HCT116 (cell line): ENCODE results near the gene ESRRB. TPM values are rescaled to one million over a fixed set of nuclear protein-coding genes. Genes with fewer than 3 reads are reported as not detected.

ENCODE experiments used
- ATAC-seq: fragments of 200-7000 bp; cut with Tn5 transposase; 2 replicates; pipeline ENCODE4 v1.9.1; 2020; ENCODE audit warnings: mild to moderate bottlenecking, moderate library complexity
- BruUV-seq: library from RNA; stranded (reverse); fragments of 400-500 nt; replicated peaks from 2 replicates; lab custom pipeline; 2021; lab: Mats Ljungman, UMichigan
- CTCF ChIA-PET: fragments of 300-600 bp; sonication (Branson Sonifier 250); formaldehyde crosslinking; loops from one replicate; lab custom pipeline; 2021; ENCODE audit warnings: antibody characterized with exemption; lab: Charles Lee
- POLR2A ChIA-PET: fragments of 300-600, 350-600 bp; sonication (Branson Sonifier 250); formaldehyde crosslinking; loops from one replicate; lab custom pipeline; 2021; ENCODE audit warnings: antibody characterized with exemption; lab: Charles Lee
- RAD21 ChIA-PET, 2 experiments: fragments of 300-600 bp; sonication (Branson Sonifier 250); formaldehyde crosslinking; loops; one replicate each; lab custom pipeline; 2023; ENCODE audit warnings: low total read pairs in 2 of 2; ENCODE audit not compliant: uncharacterized antibody in 2 of 2, unreplicated experiment in 2 of 2, low non-redundant PET in 1 of 2; lab: Charles Lee
- DNase-seq: peaks from one replicate; pipeline ENCODE4 v3.0.0-alpha.2; 2010; ENCODE audit warnings: low read depth, low spot score
- H2AFZ ChIP-seq: fragments of 200-600 bp; shearing (Covaris generic), sonication (generic); 2 replicates; pipeline ENCODE4 v1.6.1; 2017; ENCODE audit warnings: low read depth, mixed run types, mixed read lengths, antibody characterized with exemption, low read length; ENCODE audit not compliant: poor library complexity, severe bottlenecking
- H3K27ac ChIP-seq: 2 replicates; pipeline ENCODE4 v1.5.1; 2012; ENCODE audit warnings: low read depth, low read length
- H3K27me3 ChIP-seq: fragments of 200-600 bp; sonication (generic); 2 replicates; pipeline ENCODE4 v1.6.1; 2016; ENCODE audit warnings: mixed run types, low read length, mixed read lengths; ENCODE audit not compliant: insufficient read depth
- H3K36me3 ChIP-seq, 2 experiments: fragments of 200-500 bp in 1 of 2; fragments of 200-600 bp in 1 of 2; sonication (Bioruptor generic) in 1 of 2; sonication (generic) in 1 of 2; 2 replicates each; pipeline versions ENCODE4 v1.5.1 to v1.6.1; 2014 to 2016; ENCODE audit warnings: low read length in 2 of 2, inconsistent platforms in 1 of 2, mixed read lengths in 1 of 2, mixed run types in 1 of 2; ENCODE audit not compliant: insufficient read depth in 2 of 2, control insufficient read depth in 1 of 2
- H3K4me1 ChIP-seq, 2 experiments: fragments of 200-600 bp in 1 of 2; sonication (generic) in 1 of 2; 2 replicates each; pipeline versions ENCODE4 v1.5.1 to v1.6.1; 2012 to 2017; ENCODE audit warnings: low read length in 2 of 2, inconsistent platforms in 1 of 2, mild to moderate bottlenecking in 1 of 2, mixed read lengths in 1 of 2, mixed run types in 1 of 2, moderate library complexity in 1 of 2; ENCODE audit not compliant: insufficient read depth in 2 of 2, control insufficient read depth in 1 of 2
- H3K4me2 ChIP-seq: fragments of 200-600 bp; sonication (generic); 2 replicates; pipeline ENCODE4 v1.6.1; 2017; ENCODE audit warnings: mixed run types, low read length, mixed read lengths
- H3K4me3 ChIP-seq, 2 experiments: fragments of 200-600 bp in 1 of 2; sonication (generic) in 1 of 2; replicated peaks in 1 of 2; 2 replicates each; pipeline ENCODE4 v1.5.1; 2011 to 2016; ENCODE audit warnings: low read length in 2 of 2, control low read depth in 1 of 2, low read depth in 1 of 2, mild to moderate bottlenecking in 1 of 2, mixed read lengths in 1 of 2, mixed run types in 1 of 2
- H3K79me2 ChIP-seq: fragments of 200-600 bp; sonication (generic); 2 replicates; pipeline ENCODE4 v1.6.1; 2017; ENCODE audit warnings: mild to moderate bottlenecking, mixed run types, low read length, moderate library complexity, mixed read lengths; ENCODE audit not compliant: insufficient read depth
- H3K9ac ChIP-seq: fragments of 200-600 bp; sonication (generic); 2 replicates; pipeline ENCODE4 v1.6.1; 2016; ENCODE audit warnings: low read length, mixed read lengths
- H3K9me2 ChIP-seq: fragments of 200-600 bp; sonication (generic), shearing (Covaris generic); 2 replicates; pipeline ENCODE4 v1.6.1; 2017; ENCODE audit warnings: mixed run types, mild to moderate bottlenecking, moderate library complexity; ENCODE audit not compliant: insufficient read depth
- H3K9me3 ChIP-seq, 2 experiments: fragments of 200-500 bp in 1 of 2; fragments of 200-600 bp in 1 of 2; sonication (Bioruptor generic) in 1 of 2; sonication (generic) in 1 of 2; 2 replicates each; pipeline ENCODE4 v1.6.1; 2014 to 2017; ENCODE audit warnings: low read length in 2 of 2, mixed read lengths in 2 of 2, inconsistent platforms in 1 of 2, low read depth in 1 of 2, mild to moderate bottlenecking in 1 of 2, mixed run types in 1 of 2, moderate library complexity in 1 of 2; ENCODE audit not compliant: control insufficient read depth in 1 of 2, insufficient read depth in 1 of 2
- H4K20me1 ChIP-seq: fragments of 200-600 bp; sonication (generic), shearing (Covaris generic); 2 replicates; pipeline ENCODE4 v1.6.1; 2017; ENCODE audit warnings: mixed run types, mild to moderate bottlenecking, moderate library complexity; ENCODE audit not compliant: insufficient read depth
- CBX3 ChIP-seq: IDR thresholded peaks from 2 replicates; pipeline ENCODE4 v1.6.1; 2012; ENCODE audit warnings: low read depth
- CEBPB ChIP-seq: IDR thresholded peaks from 2 replicates; pipeline ENCODE4 v1.6.1; 2012; ENCODE audit warnings: low read depth
- REST ChIP-seq: IDR thresholded peaks from 2 replicates; pipeline ENCODE4 v1.6.1; 2012; ENCODE audit warnings: low read depth
- SIN3A ChIP-seq: IDR thresholded peaks from 2 replicates; pipeline ENCODE4 v1.6.1; 2012; ENCODE audit warnings: low read depth
- YY1 ChIP-seq: IDR thresholded peaks from 2 replicates; pipeline ENCODE4 v1.6.1; 2011; ENCODE audit warnings: low read length, low read depth, moderate library complexity, mild to moderate bottlenecking; ENCODE audit not compliant: insufficient replicate concordance; ENCODE audit errors: extremely low read depth
- ZNF274 ChIP-seq: fragments of 200-500 bp; sonication (Bioruptor generic); IDR thresholded peaks from 2 replicates; pipeline ENCODE4 v1.6.1; 2014; ENCODE audit warnings: mild to moderate bottlenecking, low read depth, low read length, inconsistent platforms
- intact Hi-C: fragments of 100-400 bp; cut with micrococcal nuclease; formaldehyde crosslinking; loops from 2 replicates; pipeline ENCODE4 v1.10.0; 2022
- total RNA-seq: library from RNA; stranded (reverse); gene quantifications from one replicate; pipeline ENCODE4 v1.2.1, GENCODE V29; 2021; ENCODE audit not compliant: unreplicated experiment

The ESRRB gene
- total RNA-seq, 1 experiment from 2014 or later: 1.9 TPM

GRCh38 chr14:76446486-76446885 is 70.5 kb downstream of the ESRRB start (continued):
- TF ChIP-seq SIN3A (no peak), CEBPB (no peak), YY1 (no peak)
- TF ChIP-seq, all 23 proteins: peak for 0

GRCh38 chr14:76446921-76447320 is 71.0 kb downstream of the ESRRB start:
- DNase-seq (no peak), ATAC-seq (no peak)
- H2AFZ ChIP-seq: no peak overlapping the region
- no peak overlapping the region for H3K4me2 ChIP-seq
- CTCF ChIA-PET: no interaction called here
- intact Hi-C loops: no loop called here
- no peaks in the 10 kb centered on the region for H3K27me3 ChIP-seq
- H3K9me2 ChIP-seq: no peaks in the 10 kb centered on the region
- POLR2A ChIA-PET: no interaction called here
- RAD21 ChIA-PET: no interaction called here
- no peak overlapping the region for H3K27ac ChIP-seq
- H3K9me3 ChIP-seq: no peaks in the 10 kb centered on the region
- H3K4me1 ChIP-seq: no peaks in the 10 kb centered on the region
- BruUV-seq: no TSS peak
- H3K36me3 ChIP-seq: no peaks in the 10 kb centered on the region
- H3K4me3 ChIP-seq: no peak overlapping the region
- H4K20me1 ChIP-seq: no peaks in the 10 kb centered on the region
- no peaks in the 10 kb centered on the region for H3K79me2 ChIP-seq
- no peak overlapping the region for H3K9ac ChIP-seq
- no peak for TF ChIP-seq SIN3A
- no peak for TF ChIP-seq ZNF274
- TF ChIP-seq YY1: no peak
- no peak for TF ChIP-seq CBX3
- TF ChIP-seq REST: no peak
- TF ChIP-seq, all 23 proteins: peak for 0
